HG03439 (cell line): ENCODE data around the gene ZFAND3.

ENCODE experiments used
- ATAC-seq: cut with Tn5 transposase; IDR thresholded peaks from one replicate; pipeline ENCODE4 v1.9.1; 2021; ENCODE audit warnings: mild to moderate bottlenecking, moderate library complexity; ENCODE audit not compliant: unreplicated experiment

ZFAND3 gene

DNA sequence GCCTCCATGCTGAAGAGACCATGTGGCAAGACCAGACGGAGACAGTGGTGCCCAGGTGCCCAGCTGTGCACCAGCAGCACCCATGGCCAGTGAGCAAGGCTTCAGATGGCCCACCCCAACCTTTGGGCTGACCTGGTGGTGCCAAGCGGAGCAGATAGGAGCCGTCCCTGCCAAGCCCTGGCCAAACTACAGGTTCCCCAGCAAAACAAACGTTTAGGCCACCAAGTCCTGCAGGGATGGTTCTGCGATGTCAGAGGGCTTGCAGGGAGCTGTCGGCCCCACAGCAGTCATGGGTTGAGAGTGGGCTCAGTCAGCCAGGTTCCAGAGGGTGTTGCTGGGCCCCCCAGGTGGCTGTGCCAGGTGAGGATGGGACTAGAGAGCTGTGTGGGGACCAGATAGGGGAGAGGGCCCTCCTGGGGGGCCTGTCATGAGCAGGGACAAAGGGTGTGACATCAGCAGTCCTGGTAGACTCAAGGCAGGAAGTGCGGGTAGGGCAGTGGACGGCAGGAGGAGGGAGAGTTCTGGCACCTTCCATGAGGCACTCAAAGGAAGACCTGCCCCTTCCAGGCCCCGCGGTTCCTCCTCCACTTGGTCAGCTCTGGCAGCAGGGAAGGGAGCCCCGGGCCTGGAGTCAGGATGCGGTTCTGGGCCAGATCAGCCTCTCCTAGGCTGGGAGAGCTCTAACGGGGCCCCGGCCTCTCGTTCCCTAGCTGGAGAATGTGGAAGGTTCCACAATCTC lies 342.4 kb downstream of the ZFAND3 start:
- ATAC-seq = no peak

DNA sequence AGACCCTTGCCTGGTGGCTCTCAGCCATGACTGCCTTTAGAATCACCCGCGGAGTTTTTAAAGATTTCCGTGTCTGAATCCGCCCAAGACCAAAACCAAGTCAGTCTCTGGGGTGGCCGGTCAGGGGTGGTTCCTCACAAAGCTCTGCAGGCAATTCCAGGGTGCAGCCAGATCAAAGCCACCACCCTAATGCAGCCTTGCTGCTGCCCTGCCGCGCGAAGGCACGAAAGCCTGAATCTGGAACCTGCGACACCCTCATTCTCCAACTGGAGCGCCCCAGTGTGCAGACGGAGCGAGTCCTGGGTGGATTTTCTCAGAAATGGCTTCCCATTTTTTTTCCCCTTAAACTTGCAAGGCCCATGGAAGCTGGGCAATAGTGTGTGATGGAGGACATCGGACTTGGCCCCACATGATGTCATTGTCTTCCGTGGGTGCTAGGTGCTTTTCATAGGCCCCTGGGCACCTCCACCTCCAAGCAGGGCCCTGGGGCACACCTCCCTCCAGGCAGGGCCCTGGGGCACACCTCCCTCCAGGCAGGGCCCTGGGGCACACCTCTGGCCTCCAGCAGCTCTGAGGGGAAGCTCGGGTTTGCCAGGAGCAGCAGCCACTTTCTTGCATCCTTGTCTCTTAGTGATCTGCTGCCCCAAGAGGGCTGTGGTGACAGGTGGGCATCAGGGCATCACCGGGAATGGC lies 343.1 kb downstream of the ZFAND3 start:
- ATAC-seq = no peak

DNA sequence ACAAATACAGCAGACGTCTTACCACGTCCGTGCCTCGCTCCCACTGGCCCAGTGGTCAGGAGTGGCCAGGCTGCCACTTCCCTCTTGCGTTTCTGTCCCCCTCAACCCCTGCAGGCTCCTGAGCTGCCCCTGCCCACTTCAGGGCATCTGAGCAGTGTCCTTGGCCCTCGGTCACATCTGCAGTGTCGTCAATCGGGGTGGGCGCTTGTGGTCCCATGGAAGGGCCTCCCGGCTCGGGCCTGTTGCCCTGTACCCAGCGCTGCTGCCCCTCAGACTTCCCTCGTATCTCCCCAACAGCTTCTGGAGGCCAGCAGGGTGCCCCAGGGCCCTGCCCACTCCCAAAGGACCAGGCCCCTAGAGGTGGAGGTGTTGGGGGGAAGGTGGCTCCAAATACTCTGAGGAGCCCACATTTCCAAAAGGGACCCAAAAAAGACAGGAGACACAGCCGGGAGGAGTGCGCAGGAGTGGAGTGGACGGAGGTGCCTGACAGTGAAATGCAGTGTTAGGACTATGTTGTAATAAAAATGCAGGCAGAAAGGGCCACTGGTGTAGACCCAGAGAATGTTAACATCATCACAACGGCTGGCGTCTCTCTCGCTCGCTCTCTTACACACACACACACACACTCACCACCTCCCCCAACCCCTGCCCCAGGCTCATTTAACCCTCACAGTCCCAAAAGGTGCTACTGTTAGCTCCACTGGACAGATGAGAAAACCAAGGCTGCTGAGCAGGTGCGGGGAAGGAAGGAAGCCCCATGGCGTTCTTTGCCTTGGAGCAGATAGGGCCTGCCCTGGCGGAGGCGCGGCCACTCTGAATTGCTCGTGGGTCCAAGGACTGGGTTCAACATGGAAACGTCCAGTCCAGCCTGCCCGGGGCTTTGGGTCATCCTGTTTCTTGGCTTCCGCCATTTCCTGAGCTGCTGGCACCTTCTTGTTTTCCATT lies 343.9 kb downstream of the ZFAND3 start:
- ATAC-seq = no peak

DNA sequence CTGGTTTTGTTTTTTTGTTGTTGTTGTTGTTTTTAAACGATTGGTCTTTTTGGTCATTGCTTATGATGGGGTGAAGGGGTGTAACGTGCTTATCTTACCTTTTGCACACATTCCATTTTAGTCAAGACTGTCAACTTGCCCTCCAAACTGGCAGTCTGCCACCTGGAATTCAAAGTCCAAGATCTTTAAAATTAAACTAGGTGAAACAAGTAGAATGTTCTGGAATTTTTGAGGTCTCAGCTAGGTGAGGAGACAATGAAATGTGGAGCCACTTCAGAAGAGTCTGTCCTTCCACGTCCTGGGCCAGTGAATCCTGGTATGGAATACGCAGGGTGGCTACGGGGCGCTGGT lies 344.6 kb downstream of the ZFAND3 start:
- no peak for ATAC-seq

DNA sequence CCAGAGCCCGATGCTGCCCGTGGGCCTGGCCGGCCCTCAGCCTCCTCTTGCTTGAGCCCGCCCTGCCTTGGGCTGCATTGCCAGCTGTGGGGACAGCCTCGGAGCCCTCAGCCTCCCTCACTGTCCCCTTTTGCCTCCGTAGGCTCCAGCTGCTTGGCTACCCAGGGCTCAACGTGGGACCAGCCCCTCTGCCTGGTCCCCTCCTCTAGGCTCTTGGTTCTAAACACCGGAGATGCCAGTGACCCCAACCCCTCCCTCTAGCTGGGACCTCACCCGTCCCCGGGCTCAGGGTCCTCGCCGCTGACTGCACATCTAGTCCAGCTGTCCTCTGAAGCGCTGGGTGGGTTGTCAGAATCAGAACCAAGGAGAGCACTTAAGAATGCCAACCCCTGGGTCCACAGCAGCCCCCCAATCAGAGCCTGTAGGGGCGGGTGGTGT lies 345.2 kb downstream of the ZFAND3 start:
- no peak for ATAC-seq

DNA sequence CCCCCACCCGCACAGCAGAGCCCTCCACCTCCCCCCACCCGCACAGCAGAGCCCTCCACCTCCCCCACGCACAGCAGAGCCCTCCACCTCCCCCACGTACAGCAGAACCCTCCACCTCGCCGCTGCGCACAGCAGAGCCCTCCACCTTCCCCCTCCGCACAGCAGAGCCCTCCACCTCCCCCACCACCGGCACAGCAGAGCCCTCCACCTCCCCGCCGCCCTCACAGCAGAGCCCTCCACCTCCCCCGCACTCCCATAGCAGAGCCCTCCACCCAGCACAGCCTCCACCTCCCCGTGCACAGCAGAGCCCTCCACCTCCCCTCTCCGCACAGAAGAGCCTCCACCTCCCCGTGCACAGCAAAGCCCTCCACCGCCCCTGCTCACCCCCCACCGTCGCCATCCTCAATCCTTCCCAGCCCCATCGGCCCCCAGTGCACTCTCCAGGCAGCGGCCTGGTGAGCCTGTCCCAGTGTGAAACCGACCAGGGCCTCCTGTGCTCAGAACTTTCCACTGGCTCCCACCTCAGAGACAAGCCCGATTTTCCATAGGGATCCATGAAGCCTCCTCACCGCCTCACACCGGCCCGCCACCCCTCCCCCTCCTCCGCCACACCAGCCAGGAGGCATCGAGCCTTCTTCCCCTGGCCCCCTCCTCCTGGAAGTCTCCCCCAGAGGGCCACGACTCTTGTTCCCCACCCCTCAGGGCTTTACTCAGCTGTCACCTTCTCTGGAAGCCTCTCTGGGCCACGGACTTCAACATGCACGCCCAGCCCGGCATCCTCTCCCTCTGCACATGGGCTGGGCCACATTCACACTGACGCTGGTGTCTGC lies 347.1 kb downstream of the ZFAND3 start:
- ATAC-seq = no peak

DNA sequence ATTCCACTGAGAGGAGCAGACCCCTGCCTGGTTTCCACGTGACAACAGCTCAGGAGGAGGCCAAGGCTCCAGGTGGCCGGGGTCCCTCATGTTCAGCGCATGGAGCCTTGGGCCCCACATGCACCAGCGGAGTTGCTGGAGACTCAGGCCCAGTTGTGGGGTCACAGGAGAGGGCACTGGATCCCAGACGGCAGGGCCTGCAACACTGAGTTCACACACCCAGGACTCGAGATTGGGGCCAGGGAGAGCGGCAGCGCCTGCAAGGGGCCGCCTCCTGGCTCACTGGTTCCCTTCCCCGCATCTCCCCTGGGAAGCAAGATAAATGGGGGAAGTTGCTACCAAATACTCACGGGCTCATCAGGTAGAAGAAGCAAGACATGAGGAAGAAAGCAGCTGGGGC lies 348.1 kb downstream of the ZFAND3 start:
- no peak for ATAC-seq

DNA sequence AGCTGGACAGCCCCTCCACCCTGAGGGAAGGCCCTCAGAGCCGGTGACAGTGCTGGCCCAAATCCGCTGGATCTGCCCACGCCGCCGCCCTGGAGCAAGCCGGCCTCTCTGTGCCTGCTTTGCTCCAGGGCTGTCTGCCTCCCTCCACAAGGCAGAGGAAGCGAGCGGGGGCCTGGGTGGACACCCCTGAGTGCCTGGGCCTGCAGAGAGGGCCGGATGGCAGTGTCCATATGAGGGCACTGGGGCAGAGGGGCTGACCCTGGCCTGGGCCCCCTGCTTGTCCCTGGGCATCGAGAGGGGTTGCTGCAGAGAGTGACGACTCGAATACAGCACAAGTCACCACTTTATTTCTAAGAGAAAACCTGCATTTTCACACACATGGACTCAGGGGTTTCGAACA lies 348.6 kb downstream of the ZFAND3 start:
- no peak for ATAC-seq

DNA sequence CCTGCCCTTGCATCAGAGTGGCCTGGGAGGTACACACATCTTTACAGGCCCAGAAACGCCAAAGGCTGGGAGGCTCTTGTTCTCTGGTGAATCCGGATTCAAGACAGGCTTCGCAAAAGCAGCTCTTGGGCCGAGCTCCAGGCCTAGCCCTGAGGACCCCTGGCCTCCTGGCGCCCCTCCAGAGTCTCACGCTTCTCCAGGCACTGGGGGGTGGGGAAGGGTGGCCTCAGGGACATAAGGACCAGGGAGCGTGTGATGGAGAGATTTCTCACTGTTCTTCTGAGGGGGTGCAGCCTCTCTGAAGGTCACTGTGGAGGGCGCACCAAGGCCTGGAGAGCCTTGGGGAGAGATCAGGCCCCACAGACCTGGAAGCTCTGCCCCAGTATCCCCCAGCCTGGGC lies 349.2 kb downstream of the ZFAND3 start:
- no peak for ATAC-seq

DNA sequence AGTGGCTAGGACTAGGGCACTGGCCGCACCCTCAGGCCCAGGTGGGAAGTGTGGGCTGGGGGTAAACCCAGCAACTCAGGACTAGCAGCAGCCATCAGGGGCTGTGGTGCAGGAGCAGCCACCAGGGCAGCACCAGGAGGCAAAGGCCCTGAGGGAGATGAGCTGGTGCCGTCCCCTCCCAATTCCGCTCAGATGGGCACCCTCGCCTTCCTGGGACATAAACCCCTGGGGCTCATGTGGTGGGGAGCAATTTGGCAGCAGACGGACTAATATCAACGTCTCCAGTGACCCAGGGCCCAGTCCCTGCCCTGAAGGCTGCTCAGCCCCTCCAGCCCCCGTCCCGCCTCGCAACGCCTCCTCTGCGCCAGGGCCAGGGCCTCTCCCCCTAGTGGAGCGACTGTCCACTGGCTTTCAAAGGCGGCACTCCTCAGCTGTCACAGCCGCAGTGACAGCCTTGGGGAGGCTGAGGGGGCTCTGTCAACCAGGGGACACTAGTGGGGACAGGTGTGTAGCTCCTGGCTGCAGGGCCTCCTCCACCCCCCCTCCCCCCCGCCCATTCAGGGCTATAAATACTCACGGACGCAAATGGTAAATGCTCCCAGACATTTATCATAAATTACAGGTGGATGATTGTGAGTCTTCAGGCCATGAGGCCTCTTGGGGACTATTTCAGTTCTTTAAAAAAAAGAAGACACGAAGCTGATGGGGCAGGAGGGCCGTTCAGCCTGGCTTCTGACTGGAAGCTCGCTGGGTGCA lies 349.9 kb downstream of the ZFAND3 start:
- ATAC-seq = no peak

DNA sequence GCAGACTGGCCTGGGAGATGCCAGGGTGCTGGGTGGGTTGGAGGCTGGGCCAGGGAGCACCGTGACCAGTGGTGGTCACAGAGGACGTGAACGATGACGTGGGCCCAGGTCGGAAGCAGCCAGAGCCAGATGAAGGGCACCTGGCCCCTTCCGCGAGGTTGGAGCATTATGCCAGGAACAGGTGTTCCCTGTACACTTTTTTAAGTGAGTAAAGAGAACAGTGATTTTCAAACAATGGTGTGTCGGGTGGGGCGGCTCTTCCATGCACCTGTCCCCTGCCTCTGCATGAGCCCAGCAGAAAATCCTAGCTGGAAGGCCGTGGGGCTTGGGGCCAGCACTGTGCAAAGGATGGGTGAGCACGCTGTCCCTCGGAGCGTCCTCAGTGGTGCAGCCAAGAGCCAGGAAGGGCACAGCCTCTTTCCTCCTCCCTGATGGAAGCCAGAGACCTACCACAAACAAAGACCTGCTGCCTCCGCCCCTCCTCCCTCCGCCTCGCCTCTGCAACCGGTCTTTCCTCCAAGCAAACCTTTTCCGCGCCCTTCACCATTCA lies 350.5 kb downstream of the ZFAND3 start:
- no peak for ATAC-seq

DNA sequence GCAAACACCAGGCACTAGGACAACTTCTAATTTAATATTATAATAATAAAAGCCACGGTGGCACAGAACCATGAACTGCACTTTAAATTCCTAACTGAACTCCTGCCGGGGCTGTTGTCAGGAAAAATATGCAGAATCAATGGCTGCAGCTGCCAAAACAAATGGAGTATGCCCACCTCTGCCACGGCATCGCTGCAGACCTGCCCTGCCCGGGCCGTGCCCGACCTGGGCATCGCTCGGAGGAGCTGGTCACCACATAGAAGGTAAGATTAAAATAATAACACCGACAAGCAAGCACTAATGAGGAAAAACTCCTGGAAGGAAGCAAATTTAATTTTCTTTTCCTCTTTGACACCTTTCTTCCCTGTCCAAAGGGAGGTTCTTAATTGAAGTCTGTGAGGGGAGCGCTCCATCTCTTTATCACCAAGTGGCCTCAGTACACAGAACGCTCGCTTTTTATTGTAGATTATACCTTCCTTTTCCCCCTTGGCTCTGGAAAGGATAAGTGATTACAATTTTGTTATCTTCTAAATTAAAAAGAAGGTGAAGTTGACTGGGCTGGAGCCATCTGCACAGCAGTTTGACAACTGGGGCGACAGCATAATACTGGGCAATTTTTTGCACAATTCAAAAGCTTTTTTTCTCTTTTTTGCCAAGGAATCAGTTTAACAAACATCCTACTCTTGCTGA lies 351.3 kb downstream of the ZFAND3 start:
- ATAC-seq = no peak

DNA sequence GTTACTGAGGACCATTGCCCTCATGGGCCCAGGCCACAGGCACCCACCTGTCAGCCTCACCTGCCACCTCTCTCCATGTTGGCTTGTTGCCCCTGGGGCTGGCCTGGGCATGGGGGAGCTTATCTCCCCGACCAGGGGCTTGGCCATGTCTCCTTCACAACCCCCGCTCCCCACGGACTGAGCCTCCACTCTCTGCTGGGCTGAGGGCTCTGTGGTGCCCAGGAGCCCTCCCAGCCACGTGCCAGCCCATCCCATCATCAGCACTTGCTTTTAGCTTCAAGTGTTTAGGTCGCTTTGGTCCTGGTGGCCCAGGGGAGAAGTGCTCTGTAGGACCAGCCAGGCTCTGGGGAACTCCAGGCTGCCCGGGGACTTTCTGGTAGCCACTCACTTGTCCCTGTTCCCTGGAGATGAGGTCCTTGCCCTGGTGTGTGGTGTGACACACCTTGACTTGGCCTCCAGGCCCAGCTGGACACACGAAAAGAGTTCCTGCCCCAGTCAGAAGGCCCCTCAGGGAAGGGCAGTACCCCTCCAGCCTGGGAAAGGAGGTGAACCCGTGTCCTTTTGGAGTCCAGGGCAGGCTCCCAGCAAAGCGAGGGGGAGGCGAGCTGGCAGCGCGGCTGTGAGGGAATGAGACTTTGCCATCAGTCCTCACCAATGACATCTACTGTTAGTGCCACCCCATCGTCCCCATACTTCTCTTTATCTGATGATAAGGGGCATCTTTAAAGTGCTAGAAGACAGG lies 352.6 kb downstream of the ZFAND3 start:
- ATAC-seq = no peak

DNA sequence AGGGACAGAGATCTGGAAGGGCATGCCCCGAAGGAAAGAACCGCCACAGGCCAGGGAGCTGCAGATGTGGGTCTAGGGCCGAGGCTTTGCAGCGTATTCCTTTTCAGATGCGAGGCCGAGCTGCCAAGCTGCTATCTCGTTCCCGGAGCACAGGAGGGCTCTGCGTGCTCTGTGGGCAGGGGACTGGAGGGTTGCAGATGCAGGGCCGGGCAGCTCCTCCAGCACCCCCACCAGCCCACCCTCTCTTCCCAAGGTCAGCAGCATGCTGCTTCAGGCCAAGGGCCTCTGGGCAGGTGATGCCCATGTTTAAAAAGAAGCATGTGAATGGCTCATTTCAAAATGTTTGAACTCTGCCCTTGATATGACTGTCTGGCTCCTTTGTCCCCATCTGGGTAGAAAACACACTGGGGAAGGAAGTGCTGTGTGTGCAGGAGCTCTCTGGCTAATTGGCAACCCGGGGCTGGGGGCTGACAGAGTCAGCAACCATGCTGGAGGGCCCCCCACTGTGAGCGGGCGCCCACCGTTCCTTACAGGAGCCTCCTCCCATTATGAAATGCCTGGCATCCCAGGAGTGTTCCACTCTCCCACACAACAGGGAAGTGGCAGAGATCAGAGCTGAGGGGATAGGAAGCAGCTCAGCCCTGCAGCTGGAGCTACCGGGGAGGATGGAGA lies 353.3 kb downstream of the ZFAND3 start:
- ATAC-seq = no peak

DNA sequence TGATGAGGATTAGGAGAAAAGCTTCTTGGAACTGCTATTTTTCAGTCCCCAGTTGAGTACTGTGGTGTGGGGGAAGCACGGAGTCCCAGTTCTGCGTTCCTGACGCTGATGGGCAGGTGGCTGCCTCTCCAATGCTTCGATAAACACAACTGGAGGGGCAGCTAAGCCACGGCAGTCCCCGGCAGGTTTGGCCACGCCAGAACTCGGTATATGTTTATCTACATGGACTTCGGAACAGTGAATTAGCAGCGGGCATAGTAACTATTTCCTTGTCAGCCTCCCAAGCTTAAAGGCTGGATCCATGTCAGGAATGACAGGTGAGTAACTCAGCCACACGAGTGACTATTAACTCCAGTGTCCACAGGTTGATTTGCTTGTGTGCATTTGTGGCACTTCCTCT lies 354.4 kb downstream of the ZFAND3 start:
- ATAC-seq = no peak

DNA sequence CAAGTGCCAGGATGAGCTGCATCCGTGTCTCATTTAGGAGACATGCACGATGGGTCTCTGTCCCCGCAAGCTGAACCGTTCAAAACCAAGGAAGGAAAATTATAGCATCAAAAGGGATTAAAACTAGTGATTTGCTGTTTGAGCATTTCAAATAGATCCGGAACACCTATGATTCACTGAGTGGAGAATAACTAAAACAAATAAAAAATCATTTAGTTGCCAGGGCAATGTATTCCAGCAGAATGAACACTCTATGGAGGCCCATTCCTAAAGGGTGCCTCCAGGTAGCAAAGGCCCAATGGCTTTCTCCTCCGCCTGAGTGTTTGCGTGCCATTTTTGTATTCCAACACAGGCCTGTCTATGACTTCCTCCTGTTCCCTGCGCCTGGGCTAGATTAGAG lies 354.8 kb downstream of the ZFAND3 start:
- ATAC-seq = no peak

DNA sequence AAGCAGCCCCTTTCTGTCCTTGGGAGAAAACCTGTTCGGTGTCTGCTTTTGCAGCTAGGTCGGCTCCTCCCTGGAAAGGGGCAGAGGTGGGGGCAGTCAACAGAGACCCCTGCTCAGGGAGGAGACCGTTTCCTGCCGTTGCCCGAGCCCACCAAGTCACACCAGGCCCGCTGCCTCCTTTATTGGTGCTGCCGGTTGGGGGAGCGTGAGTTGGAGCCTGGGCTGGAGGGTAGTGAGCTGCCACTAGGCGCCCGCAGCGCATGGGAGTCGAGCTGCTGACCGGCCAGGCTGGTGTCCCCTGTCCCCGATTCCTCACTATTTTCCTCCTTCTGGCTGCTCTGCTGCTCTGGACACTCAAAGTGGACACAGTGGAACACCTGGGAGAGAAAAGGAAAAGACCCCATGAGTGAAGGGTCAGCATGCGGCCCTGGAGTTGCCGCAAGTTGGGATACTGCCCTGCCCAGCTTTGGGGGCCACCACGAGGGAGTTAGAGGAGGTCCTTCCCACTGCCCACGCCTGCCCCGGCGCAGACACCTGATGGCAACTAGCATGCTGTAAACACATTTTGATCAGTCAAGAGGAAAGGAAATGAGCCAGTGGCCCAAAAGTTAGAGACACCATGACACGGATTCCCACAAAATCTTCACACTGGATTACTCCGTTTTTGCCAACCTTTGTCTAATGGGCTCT lies 355.4 kb downstream of the ZFAND3 start:
- no peak for ATAC-seq
